Astrocyte (in vitro differentiated cells and primary cell): ENCODE measurements around the gene PCDH17. TPM values are rescaled to one million over a fixed set of nuclear protein-coding genes. Genes with fewer than 3 reads are reported as not detected.

ENCODE experiments used
- DNase-seq: peaks from one replicate; pipeline ENCODE4 v3.0.0-alpha.2; 2010; ENCODE audit warnings: low read depth
- FAIRE-seq: peaks from 2 replicates; lab custom pipeline; 2011; peaks lifted over from hg19 to GRCh38; lab: Jason Lieb, UNC
- H2AFZ ChIP-seq: 2 replicates; pipeline ENCODE4 v1.6.0; 2012; ENCODE audit warnings: low read depth, low read length, inconsistent platforms
- H3K27ac ChIP-seq: 2 replicates; pipeline ENCODE4 v1.5.1; 2011; ENCODE audit warnings: low read depth, low read length, inconsistent platforms
- H3K27me3 ChIP-seq: 2 replicates; pipeline ENCODE4 v1.6.0; 2011; ENCODE audit warnings: low read length, inconsistent platforms; ENCODE audit not compliant: insufficient read depth
- H3K36me3 ChIP-seq: 2 replicates; pipeline ENCODE4 v1.5.1; 2011; ENCODE audit warnings: low read length, inconsistent platforms; ENCODE audit not compliant: insufficient read depth
- H3K4me1 ChIP-seq: 2 replicates; pipeline ENCODE4 v1.5.1; 2011; ENCODE audit warnings: low read length, inconsistent platforms; ENCODE audit not compliant: insufficient read depth
- H3K4me2 ChIP-seq: 2 replicates; pipeline ENCODE4 v1.6.0; 2012; ENCODE audit warnings: low read length, inconsistent platforms
- H3K4me3 ChIP-seq: 2 replicates; pipeline ENCODE4 v1.5.1; 2011; ENCODE audit warnings: low read depth, mild to moderate bottlenecking, low read length, inconsistent platforms; ENCODE audit not compliant: insufficient read depth
- H3K79me2 ChIP-seq: 2 replicates; pipeline ENCODE4 v1.6.0; 2012; ENCODE audit warnings: mild to moderate bottlenecking, low read length, inconsistent platforms; ENCODE audit not compliant: insufficient read depth
- H3K9ac ChIP-seq: 2 replicates; pipeline ENCODE4 v1.6.0; 2012; ENCODE audit warnings: mild to moderate bottlenecking, low read length, inconsistent platforms
- H3K9me3 ChIP-seq: 2 replicates; pipeline ENCODE4 v1.5.1; 2012; ENCODE audit warnings: low read depth, mild to moderate bottlenecking, low read length, inconsistent platforms; ENCODE audit not compliant: insufficient read depth
- H4K20me1 ChIP-seq: 2 replicates; pipeline ENCODE4 v1.6.0; 2012; ENCODE audit warnings: low read length, inconsistent platforms; ENCODE audit not compliant: insufficient read depth
- H3K27ac Mint-ChIP-seq: one replicate; pipeline ENCODE4 v1.8.0; 2021; ENCODE audit warnings: mild to moderate bottlenecking, mixed read lengths; ENCODE audit not compliant: unreplicated experiment
- H3K27me3 Mint-ChIP-seq: one replicate; pipeline ENCODE4 v1.8.0; 2021; ENCODE audit warnings: low read depth, mixed read lengths; ENCODE audit not compliant: unreplicated experiment
- H3K36me3 Mint-ChIP-seq: one replicate; pipeline ENCODE4 v1.8.0; 2021; ENCODE audit warnings: low read depth, mixed read lengths; ENCODE audit not compliant: unreplicated experiment
- H3K4me1 Mint-ChIP-seq: one replicate; pipeline ENCODE4 v1.8.0; 2021; ENCODE audit warnings: low read depth, mixed read lengths; ENCODE audit not compliant: unreplicated experiment
- H3K4me3 Mint-ChIP-seq: one replicate; pipeline ENCODE4 v1.8.0; 2021; ENCODE audit warnings: mild to moderate bottlenecking, moderate library complexity, mixed read lengths; ENCODE audit not compliant: unreplicated experiment
- H3K9me3 Mint-ChIP-seq: one replicate; pipeline ENCODE4 v1.8.0; 2021; ENCODE audit warnings: mild to moderate bottlenecking, mixed read lengths; ENCODE audit not compliant: unreplicated experiment
- EZH2 ChIP-seq: IDR thresholded peaks from 2 replicates; pipeline ENCODE4 v1.6.1; 2012; ENCODE audit warnings: mild to moderate bottlenecking, low read length, inconsistent platforms; ENCODE audit not compliant: insufficient read depth
- total RNA-seq: library from RNA; stranded (reverse); gene quantifications from 2 replicates; pipeline ENCODE4 v1.2.1, GENCODE V29; 2021
- TF ChIP-seq, protein P1 (sequence below): IDR thresholded peaks from 2 replicates; pipeline ENCODE4 v1.5.1; 2011; ENCODE audit warnings: low read depth, mild to moderate bottlenecking, inconsistent platforms, low read length, moderate library complexity; ENCODE audit not compliant: insufficient read depth

PCDH17 gene
- total RNA-seq, 1 donor from 2014 or later = 2.1 TPM

DNA sequence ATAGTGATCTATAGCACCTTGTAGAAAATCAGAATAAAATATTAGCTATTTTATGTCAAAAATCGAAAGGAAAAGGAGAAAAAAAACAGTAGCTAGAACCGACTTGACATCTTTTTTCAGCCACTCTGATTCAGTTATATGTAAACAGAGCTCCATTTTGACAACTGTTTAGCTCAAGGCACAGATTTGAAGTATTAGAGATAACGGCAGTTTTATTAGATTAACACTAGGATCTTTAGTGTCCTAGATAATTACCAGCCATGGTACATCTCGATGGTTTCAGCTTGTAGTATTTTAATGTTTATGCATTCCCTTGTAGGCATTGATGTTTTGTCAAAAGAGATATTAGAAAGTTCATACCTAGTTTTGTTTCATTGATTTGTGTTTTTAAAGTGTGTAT, 67.3 kb downstream of the PCDH17 start:
- H3K36me3 Mint-ChIP-seq = no peaks in the 10 kb centered on the region
- FAIRE-seq (no peak), DNase-seq (no peak)
- TF ChIP-seq EZH2 = no peak
- TF ChIP-seq, protein P1, sequence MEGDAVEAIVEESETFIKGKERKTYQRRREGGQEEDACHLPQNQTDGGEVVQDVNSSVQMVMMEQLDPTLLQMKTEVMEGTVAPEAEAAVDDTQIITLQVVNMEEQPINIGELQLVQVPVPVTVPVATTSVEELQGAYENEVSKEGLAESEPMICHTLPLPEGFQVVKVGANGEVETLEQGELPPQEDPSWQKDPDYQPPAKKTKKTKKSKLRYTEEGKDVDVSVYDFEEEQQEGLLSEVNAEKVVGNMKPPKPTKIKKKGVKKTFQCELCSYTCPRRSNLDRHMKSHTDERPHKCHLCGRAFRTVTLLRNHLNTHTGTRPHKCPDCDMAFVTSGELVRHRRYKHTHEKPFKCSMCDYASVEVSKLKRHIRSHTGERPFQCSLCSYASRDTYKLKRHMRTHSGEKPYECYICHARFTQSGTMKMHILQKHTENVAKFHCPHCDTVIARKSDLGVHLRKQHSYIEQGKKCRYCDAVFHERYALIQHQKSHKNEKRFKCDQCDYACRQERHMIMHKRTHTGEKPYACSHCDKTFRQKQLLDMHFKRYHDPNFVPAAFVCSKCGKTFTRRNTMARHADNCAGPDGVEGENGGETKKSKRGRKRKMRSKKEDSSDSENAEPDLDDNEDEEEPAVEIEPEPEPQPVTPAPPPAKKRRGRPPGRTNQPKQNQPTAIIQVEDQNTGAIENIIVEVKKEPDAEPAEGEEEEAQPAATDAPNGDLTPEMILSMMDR = no peak
- H3K4me1 Mint-ChIP-seq = no peaks in the 10 kb centered on the region
- H3K27ac ChIP-seq = no peak overlapping the region
- H3K9me3 ChIP-seq = no peaks in the 10 kb centered on the region
- H3K4me3 ChIP-seq = no peak overlapping the region
- no peaks in the 10 kb centered on the region for H3K9me3 Mint-ChIP-seq
- no peak overlapping the region for H3K4me3 Mint-ChIP-seq
- no peak overlapping the region for H3K9ac ChIP-seq
- H3K79me2 ChIP-seq = no peaks in the 10 kb centered on the region
- no peaks in the 10 kb centered on the region for H3K36me3 ChIP-seq
- no peak overlapping the region for H3K27ac Mint-ChIP-seq
- no peaks in the 10 kb centered on the region for H3K4me1 ChIP-seq
- no peaks in the 10 kb centered on the region for H3K27me3 Mint-ChIP-seq
- no peaks in the 10 kb centered on the region for H4K20me1 ChIP-seq
- no peak overlapping the region for H3K4me2 ChIP-seq
- H3K27me3 ChIP-seq = no peaks in the 10 kb centered on the region
- no peak overlapping the region for H2AFZ ChIP-seq

DNA sequence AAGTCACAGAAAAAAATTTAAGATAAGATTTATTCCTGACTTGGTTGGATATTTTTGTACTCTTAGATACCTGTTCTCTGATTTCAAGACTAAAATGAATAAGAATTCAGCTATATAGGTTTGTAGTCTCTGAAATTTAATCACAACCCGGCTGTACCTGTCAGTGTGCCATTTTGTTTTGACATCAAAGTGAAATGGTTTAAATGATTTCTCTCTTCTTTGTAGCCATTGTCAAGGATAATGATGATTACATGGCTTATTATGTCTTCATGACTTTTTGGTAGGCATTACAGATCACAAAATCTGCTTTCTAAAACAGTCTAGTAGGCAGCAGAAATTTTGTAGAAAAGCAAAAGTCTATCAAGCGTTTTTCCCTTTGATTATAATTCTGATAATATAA, 72.5 kb downstream of the PCDH17 start:
- Histone ChIP-seq H3K4me1 (no peaks in the 10 kb centered on the region), H3K4me2 (no peak overlapping the region), H3K36me3 (no peaks in the 10 kb centered on the region), H3K79me2 (no peaks in the 10 kb centered on the region), H3K27me3 (no peaks in the 10 kb centered on the region), H3K9ac (no peak overlapping the region), H3K4me3 (no peak overlapping the region), H2AFZ (no peak overlapping the region), H3K27ac (no peak overlapping the region), H4K20me1 (no peaks in the 10 kb centered on the region), H3K9me3 (no peaks in the 10 kb centered on the region)
- Mint-ChIP-seq H3K27me3 (no peaks in the 10 kb centered on the region), H3K4me3 (no peak overlapping the region), H3K4me1 (no peaks in the 10 kb centered on the region), H3K27ac (no peak overlapping the region), H3K9me3 (no peaks in the 10 kb centered on the region), H3K36me3 (no peaks in the 10 kb centered on the region)
- DNase-seq (no peak), FAIRE-seq (no peak)
- TF ChIP-seq, protein P1 = no peak
- TF ChIP-seq EZH2 = no peak

DNA sequence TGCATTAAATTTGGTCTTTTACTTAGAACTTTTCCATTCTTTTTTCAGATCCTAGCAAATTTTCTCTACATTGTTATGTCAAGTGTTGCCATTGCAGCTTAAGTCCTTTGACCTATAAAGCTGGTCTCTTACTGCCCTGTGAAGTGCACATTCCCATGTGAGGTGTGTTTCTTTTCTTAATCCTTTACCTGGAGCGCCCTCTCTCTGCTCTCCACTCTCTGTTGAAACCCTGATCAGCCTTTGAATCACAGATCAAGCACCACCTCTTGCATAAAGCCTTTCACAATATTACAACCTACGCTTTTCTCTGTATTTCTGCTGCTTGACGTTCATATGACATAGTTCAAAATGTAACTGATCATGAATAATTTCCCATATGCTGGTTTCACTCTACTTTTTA, 84.8 kb downstream of the PCDH17 start:
- no peaks in the 10 kb centered on the region for H3K9me3 Mint-ChIP-seq
- no peak overlapping the region for H3K9ac ChIP-seq
- H3K79me2 ChIP-seq = no peaks in the 10 kb centered on the region
- H3K4me1 ChIP-seq = no peaks in the 10 kb centered on the region
- no peak overlapping the region for H3K27ac ChIP-seq
- H3K36me3 Mint-ChIP-seq = no peaks in the 10 kb centered on the region
- no peak overlapping the region for H3K4me3 Mint-ChIP-seq
- FAIRE-seq (no peak), DNase-seq (no peak)
- H3K27me3 ChIP-seq = no peaks in the 10 kb centered on the region
- no peaks in the 10 kb centered on the region for H3K27me3 Mint-ChIP-seq
- no peaks in the 10 kb centered on the region for H4K20me1 ChIP-seq
- no peaks in the 10 kb centered on the region for H3K36me3 ChIP-seq
- no peak overlapping the region for H2AFZ ChIP-seq
- TF ChIP-seq, protein P1 = no peak
- TF ChIP-seq EZH2 = no peak
- no peak overlapping the region for H3K4me3 ChIP-seq
- H3K9me3 ChIP-seq = no peaks in the 10 kb centered on the region
- no peak overlapping the region for H3K4me2 ChIP-seq
- H3K27ac Mint-ChIP-seq = no peak overlapping the region
- H3K4me1 Mint-ChIP-seq = no peaks in the 10 kb centered on the region
